ENCODE measurements around the gene NPS.

NPS gene

GRCh38 chr10:127569210-127569609 lies 20.1 kb downstream of the NPS start:
- TF ChIP-seq CTCF (conservative IDR thresholded peaks at IDR 0.05; ENCODE audit: low read depth, low read length) = no peak
- DNase-seq (ENCODE audit: low read depth) = no peak
- no peak overlapping the region for H3K4me3 ChIP-seq (ENCODE audit: low read depth, low read length)

- no peak for TF ChIP-seq CTCF (conservative IDR thresholded peaks at IDR 0.05; ENCODE audit: low read depth, low read length)
- no peak overlapping the region for H3K4me3 ChIP-seq (ENCODE audit: low read depth, low read length)
- DNase-seq (ENCODE audit: low read depth) = no peak
Measured at GRCh38 chr10:127570036-127570435, 20.9 kb downstream of the NPS start.

GRCh38 chr10:127571386-127571785 lies 22.3 kb downstream of the NPS start:
- no peak for TF ChIP-seq CTCF (conservative IDR thresholded peaks at IDR 0.05; ENCODE audit: low read depth, low read length)

GRCh38 chr10:127576051-127576450 lies 26.9 kb downstream of the NPS start:
- TF ChIP-seq CTCF (conservative IDR thresholded peaks at IDR 0.05; ENCODE audit: low read depth, low read length) = no peak

More at GRCh38 chr10:127571386-127571785, 22.3 kb downstream of the NPS start:
- no peak overlapping the region for H3K4me3 ChIP-seq (ENCODE audit: low read depth, low read length)
- no peak for DNase-seq (ENCODE audit: low read depth)

GRCh38 chr10:127576740-127577161 lies 27.6 kb downstream of the NPS start:
- no peak for TF ChIP-seq CTCF (conservative IDR thresholded peaks at IDR 0.05; ENCODE audit: low read depth, low read length)
- H3K4me3 ChIP-seq (ENCODE audit: low read depth, low read length) = no peak overlapping the region

More at GRCh38 chr10:127576051-127576450, 26.9 kb downstream of the NPS start:
- H3K4me3 ChIP-seq (ENCODE audit: low read depth, low read length) = no peak overlapping the region
- no peak for DNase-seq (ENCODE audit: low read depth)

GRCh38 chr10:127577376-127578258 lies 28.5 kb downstream of the NPS start:
- H3K4me3 ChIP-seq (ENCODE audit: low read depth, low read length) = no peak overlapping the region
- peak; percentile 39 for DNase-seq (ENCODE audit: low read depth)
- TF ChIP-seq CTCF (conservative IDR thresholded peaks at IDR 0.05; ENCODE audit: low read depth, low read length) = peak; percentile 21

More at GRCh38 chr10:127576740-127577161, 27.6 kb downstream of the NPS start:
- DNase-seq (ENCODE audit: low read depth) = peak; percentile 27
